ENCODE results near the gene SMIM1.

Gene SMIM1

DNA sequence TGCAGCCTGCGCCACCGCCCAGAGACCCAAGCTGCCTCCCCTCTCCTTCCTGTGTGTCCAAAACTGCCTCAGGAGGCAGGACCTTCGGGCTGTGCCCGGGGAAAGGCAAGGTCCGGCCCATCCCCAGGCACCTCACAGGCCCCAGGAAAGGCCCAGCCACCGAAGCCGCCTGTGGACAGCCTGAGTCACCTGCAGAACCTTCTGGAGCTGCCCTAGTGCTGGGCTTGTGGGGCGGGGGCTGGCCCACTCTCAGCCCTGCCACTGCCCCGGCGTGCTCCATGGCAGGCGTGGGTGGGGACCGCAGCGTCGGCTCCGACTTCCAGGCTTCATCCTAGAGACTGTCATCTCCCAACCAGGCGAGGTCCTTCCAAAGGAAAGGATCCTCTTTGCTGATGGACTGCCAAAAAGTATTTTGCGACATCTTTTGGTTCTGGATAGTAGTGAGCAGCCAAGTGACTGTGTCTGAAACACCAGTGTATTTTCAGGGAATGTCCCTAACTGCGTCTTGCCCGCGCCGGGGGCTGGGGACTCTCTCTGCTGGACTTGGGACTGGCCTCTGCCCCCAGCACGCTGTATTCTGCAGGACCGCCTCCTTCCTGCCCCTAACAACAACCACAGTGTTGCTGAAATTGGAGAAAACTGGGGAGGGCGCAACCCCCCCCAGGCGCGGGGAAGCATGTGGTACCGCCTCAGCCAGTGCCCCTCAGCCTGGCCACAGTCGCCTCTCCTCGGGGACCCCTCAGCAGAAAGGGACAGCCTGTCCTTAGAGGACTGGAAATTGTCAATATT is 39.3 kb upstream of the SMIM1 start:
- TF ChIP-seq, protein P1, sequence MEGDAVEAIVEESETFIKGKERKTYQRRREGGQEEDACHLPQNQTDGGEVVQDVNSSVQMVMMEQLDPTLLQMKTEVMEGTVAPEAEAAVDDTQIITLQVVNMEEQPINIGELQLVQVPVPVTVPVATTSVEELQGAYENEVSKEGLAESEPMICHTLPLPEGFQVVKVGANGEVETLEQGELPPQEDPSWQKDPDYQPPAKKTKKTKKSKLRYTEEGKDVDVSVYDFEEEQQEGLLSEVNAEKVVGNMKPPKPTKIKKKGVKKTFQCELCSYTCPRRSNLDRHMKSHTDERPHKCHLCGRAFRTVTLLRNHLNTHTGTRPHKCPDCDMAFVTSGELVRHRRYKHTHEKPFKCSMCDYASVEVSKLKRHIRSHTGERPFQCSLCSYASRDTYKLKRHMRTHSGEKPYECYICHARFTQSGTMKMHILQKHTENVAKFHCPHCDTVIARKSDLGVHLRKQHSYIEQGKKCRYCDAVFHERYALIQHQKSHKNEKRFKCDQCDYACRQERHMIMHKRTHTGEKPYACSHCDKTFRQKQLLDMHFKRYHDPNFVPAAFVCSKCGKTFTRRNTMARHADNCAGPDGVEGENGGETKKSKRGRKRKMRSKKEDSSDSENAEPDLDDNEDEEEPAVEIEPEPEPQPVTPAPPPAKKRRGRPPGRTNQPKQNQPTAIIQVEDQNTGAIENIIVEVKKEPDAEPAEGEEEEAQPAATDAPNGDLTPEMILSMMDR (IDR thresholded peaks at IDR 0.05; ENCODE audit: low read depth, low read length, missing control alignments): no peak
- DNase-seq (ENCODE audit: low read depth): no peak
- in situ Hi-C loops (cut with HindIII; ENCODE audit: low sequenced_read_pairs): no loop called here
- no peak overlapping the region for H3K4me3 ChIP-seq (ENCODE audit: low read depth, low read length)

DNA sequence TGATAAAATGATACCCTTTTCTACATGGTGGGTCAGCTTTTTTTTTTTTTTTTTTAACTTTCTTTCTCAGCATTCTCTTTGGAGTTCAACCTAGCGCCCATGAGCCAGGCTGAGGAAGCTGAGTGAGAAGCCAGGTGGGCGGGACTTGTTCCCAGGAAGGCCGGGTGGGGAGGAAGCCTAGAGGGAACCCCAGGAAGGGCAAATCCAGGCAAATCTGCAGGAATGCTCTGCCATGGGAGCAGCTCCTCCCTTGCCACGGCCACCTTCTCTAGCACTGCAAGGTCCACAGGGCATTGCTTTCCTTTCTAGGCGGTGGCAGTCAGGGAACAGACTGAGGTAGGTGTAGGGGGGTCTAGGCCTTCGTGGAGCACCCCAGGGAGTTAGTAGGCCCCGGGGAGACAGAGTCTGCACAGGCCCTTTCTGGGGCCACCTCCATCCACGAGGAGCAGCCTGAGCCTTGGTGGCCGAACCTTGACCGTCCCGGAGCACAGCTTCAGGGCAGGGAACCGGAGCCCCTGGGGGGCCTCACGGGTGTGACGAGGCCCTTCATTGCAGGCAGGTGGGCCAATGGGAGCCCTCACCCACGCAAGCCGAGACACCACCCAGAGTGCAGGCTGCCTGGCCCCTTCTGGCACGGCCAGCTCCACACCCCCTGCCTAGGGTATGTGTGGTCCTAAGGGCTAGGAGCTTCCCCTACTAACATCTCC is 38.5 kb upstream of the SMIM1 start:
- H3K4me3 ChIP-seq (ENCODE audit: low read depth, low read length): no peak overlapping the region
- no peak for DNase-seq (ENCODE audit: low read depth)
- in situ Hi-C loops (cut with HindIII; ENCODE audit: low sequenced_read_pairs): no loop called here
- TF ChIP-seq, protein P1 (IDR thresholded peaks at IDR 0.05; ENCODE audit: low read depth, low read length, missing control alignments): no peak

DNA sequence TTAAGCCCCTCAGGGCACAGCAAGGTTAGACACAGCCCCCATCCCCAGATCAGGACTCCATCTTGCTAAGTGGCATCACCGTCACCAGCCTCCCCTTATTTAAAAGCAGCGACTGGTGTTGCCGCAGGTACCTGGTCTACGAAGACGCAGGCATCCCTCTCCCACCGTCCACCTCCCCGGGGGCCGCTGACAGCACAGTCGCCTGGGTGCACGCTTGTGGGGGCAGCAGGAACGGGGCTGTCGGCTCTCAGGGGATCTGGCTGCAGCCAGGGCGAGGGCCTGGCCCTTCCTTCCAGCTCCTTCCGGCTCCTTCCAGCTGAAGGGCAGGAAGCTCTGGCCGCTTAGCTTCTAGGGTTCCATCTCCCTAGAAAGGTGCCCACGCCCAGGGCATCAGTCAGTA is 37.9 kb upstream of the SMIM1 start:
- no peak overlapping the region for H3K4me3 ChIP-seq (ENCODE audit: low read depth, low read length)
- no peak for DNase-seq (ENCODE audit: low read depth)
- TF ChIP-seq, protein P1 (IDR thresholded peaks at IDR 0.05; ENCODE audit: low read depth, low read length, missing control alignments): no peak
- in situ Hi-C loops (cut with HindIII; ENCODE audit: low sequenced_read_pairs): no loop called here

DNA sequence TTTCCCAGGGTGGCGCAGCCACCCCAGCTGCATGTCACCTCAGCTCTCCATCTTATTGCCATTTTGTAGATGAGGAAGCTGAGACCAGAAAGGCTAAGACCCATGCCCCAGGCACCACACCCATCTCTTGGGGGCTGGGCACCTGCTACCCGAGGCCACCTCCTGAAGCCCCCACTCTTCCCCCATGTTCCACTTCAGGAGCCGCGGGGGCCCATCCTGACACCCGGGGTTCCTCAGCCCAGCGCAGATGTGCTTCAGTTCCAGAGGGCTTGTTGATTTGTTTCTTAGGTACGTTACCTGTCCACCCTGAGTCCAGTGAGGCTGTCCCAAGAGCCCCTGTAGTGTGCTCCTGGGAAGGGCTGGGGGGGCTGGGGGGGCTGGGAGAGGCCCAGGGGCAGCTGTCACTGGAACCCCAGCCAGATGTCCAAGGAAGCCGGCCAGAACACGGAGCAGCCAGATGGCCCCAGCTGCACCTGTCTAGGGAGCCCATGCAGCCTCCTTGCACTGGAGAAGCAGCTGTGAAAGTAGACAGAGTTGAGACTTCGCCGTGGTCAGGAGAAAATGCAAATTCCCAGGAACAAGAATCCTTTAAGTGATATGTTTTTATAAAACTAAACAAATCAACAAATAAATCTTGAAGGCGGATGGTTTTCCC is 37.4 kb upstream of the SMIM1 start:
- in situ Hi-C loops (cut with HindIII; ENCODE audit: low sequenced_read_pairs): no loop called here
- TF ChIP-seq, protein P1 (IDR thresholded peaks at IDR 0.05; ENCODE audit: low read depth, low read length, missing control alignments): no peak
- DNase-seq (ENCODE audit: low read depth): no peak
- no peak overlapping the region for H3K4me3 ChIP-seq (ENCODE audit: low read depth, low read length)

- H3K4me3 ChIP-seq (ENCODE audit: low read depth, low read length): no peak overlapping the region
- TF ChIP-seq, protein P1 (IDR thresholded peaks at IDR 0.05; ENCODE audit: low read depth, low read length, missing control alignments): no peak
- in situ Hi-C loops (cut with HindIII; ENCODE audit: low sequenced_read_pairs): no loop called here
- DNase-seq (ENCODE audit: low read depth): no peak
Observed at GRCh38 chr1:3735688-3736087, 36.9 kb upstream of the SMIM1 start.

DNA sequence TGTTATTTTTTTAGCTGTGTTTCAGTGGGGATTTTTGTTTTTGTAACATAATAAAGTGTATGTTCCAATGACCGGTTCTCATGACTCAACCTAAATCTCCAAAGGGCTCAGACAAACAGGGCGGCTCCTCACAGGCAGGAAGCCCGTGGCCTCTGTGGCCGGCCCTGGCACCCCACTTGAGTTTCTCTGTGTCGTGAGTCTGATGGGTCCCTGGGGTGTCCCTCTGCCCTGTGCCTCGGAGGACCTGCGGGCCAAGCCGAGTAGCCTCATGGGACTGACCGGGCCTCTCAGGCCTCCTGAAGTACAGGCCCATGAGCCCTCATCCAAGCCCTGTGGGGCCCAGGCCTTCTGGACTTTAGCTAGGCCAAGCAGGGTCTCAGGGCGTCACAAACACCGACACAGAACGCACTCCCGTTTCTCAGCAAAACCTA is 36.4 kb upstream of the SMIM1 start:
- H3K4me3 ChIP-seq (ENCODE audit: low read depth, low read length): no peak overlapping the region
- in situ Hi-C loops (cut with HindIII; ENCODE audit: low sequenced_read_pairs): no loop called here
- DNase-seq (ENCODE audit: low read depth): no peak
- TF ChIP-seq, protein P1 (IDR thresholded peaks at IDR 0.05; ENCODE audit: low read depth, low read length, missing control alignments): no peak
